Liver (tissue), 9 donors: Measurements from ENCODE around the gene EPX. TPM values are rescaled to one million over a fixed set of nuclear protein-coding genes. Genes with fewer than 3 reads are reported as not detected.

Experiments used
- DNase-seq: peaks from one replicate; pipeline ENCODE4 v3.0.0-alpha.2; 2017; ENCODE audit warnings: low spot score
- H3K27ac ChIP-seq, 2 donors: one replicate each; pipeline ENCODE4 v1.7.0; 2013; ENCODE audit warnings: inconsistent platforms in 2 of 2, low read length in 2 of 2, control low read depth in 1 of 2, low read depth in 1 of 2, mild to moderate bottlenecking in 1 of 2
- H3K27me3 ChIP-seq, 4 donors: one replicate each; pipeline versions ENCODE4 v1.6.1 to v1.7.0; 2013; ENCODE audit warnings: low read length in 3 of 4, inconsistent platforms in 1 of 4, mild to moderate bottlenecking in 1 of 4, moderate library complexity in 1 of 4; ENCODE audit not compliant: control insufficient read depth in 4 of 4, insufficient read depth in 4 of 4
- H3K36me3 ChIP-seq, 4 donors: one replicate each; pipeline versions ENCODE4 v1.6.1 to v1.7.0; 2013; ENCODE audit warnings: low read length in 3 of 4, mild to moderate bottlenecking in 3 of 4, low read depth in 1 of 4, moderate library complexity in 1 of 4; ENCODE audit not compliant: control insufficient read depth in 4 of 4, insufficient read depth in 3 of 4
- H3K4me1 ChIP-seq, 4 donors: one replicate each; pipeline versions ENCODE4 v1.6.1 to v1.7.0; 2013; ENCODE audit warnings: low read length in 3 of 4, mild to moderate bottlenecking in 3 of 4, moderate library complexity in 1 of 4; ENCODE audit not compliant: control insufficient read depth in 4 of 4, insufficient read depth in 4 of 4
- H3K4me3 ChIP-seq, 3 donors: one replicate each; pipeline versions ENCODE4 v1.6.1 to v1.7.0; 2013; ENCODE audit warnings: low read length in 3 of 3, control low read depth in 1 of 3, low read depth in 1 of 3, mild to moderate bottlenecking in 1 of 3
- H3K9ac ChIP-seq, 2 donors: one replicate each; pipeline ENCODE4 v1.7.0; 2013; ENCODE audit warnings: low read length in 2 of 2, mild to moderate bottlenecking in 2 of 2, moderate library complexity in 2 of 2, control low read depth in 1 of 2, low read depth in 1 of 2
- H3K9me3 ChIP-seq, 4 donors: one replicate each; pipeline versions ENCODE4 v1.6.1 to v1.7.0; 2013; ENCODE audit warnings: low read length in 3 of 4; ENCODE audit not compliant: control insufficient read depth in 4 of 4
- ATF3 ChIP-seq: IDR thresholded peaks from 2 replicates; pipeline ENCODE4 v1.6.1; 2016; ENCODE audit warnings: antibody characterized with exemption
- CTCF ChIP-seq: fragments of 150-350 bp; IDR thresholded peaks from 2 replicates; pipeline ENCODE4 v1.5.1; 2017; ENCODE audit warnings: improper control_type of control experiment, low read depth, low read length; ENCODE audit not compliant: missing input control
- EGR1 ChIP-seq, 2 donors: IDR thresholded peaks; 2 replicates each; pipeline ENCODE4 v1.6.1; 2016 to 2018; ENCODE audit warnings: antibody characterized with exemption in 2 of 2, low read depth in 2 of 2
- FOXA1 ChIP-seq: IDR thresholded peaks from 2 replicates; pipeline ENCODE4 v1.6.1; 2016; ENCODE audit warnings: antibody characterized with exemption
- FOXA2 ChIP-seq: IDR thresholded peaks from 2 replicates; pipeline ENCODE4 v1.6.1; 2016; ENCODE audit warnings: antibody characterized with exemption
- GABPA ChIP-seq, 2 donors: IDR thresholded peaks in 1 of 2; conservative IDR thresholded peaks in 1 of 2; 2 replicates each; pipeline ENCODE4 v1.6.1; 2016; ENCODE audit warnings: antibody characterized with exemption in 2 of 2, mild to moderate bottlenecking in 1 of 2, moderate library complexity in 1 of 2
- HNF4A ChIP-seq, 2 donors: conservative IDR thresholded peaks; 2 replicates each; pipeline ENCODE4 v1.6.1; 2016; ENCODE audit warnings: antibody characterized with exemption in 2 of 2, mild to moderate bottlenecking in 2 of 2
- HNF4G ChIP-seq: IDR thresholded peaks from 2 replicates; pipeline ENCODE4 v1.6.1; 2016; ENCODE audit warnings: antibody characterized with exemption
- JUND ChIP-seq, 2 donors: IDR thresholded peaks; 2 replicates each; pipeline ENCODE4 v1.6.1; 2016; ENCODE audit warnings: antibody characterized with exemption in 2 of 2
- MAX ChIP-seq: IDR thresholded peaks from 2 replicates; pipeline ENCODE4 v1.6.1; 2016; ENCODE audit warnings: antibody characterized with exemption
- NR2F2 ChIP-seq: IDR thresholded peaks from 2 replicates; pipeline ENCODE4 v1.6.1; 2016; ENCODE audit warnings: antibody characterized with exemption
- RAD21 ChIP-seq, 2 donors: IDR thresholded peaks; 2 replicates each; pipeline ENCODE4 v1.6.1; 2016; ENCODE audit warnings: antibody characterized with exemption in 2 of 2, mild to moderate bottlenecking in 2 of 2
- REST ChIP-seq: IDR thresholded peaks from 2 replicates; pipeline ENCODE4 v1.6.1; 2016; ENCODE audit warnings: antibody characterized with exemption, mild to moderate bottlenecking
- RXRA ChIP-seq, 2 donors: IDR thresholded peaks; 2 replicates each; pipeline ENCODE4 v1.6.1; 2017 to 2018; ENCODE audit warnings: antibody characterized with exemption in 2 of 2, mild to moderate bottlenecking in 1 of 2
- SP1 ChIP-seq: IDR thresholded peaks from 2 replicates; pipeline ENCODE4 v1.6.1; 2018; ENCODE audit warnings: antibody characterized with exemption, mild to moderate bottlenecking
- TAF1 ChIP-seq: conservative IDR thresholded peaks from 2 replicates; pipeline ENCODE4 v1.6.1; 2016; ENCODE audit warnings: antibody characterized with exemption, mild to moderate bottlenecking
- YY1 ChIP-seq: IDR thresholded peaks from 2 replicates; pipeline ENCODE4 v1.6.1; 2016; ENCODE audit warnings: antibody characterized with exemption, mild to moderate bottlenecking
- ZBTB33 ChIP-seq: IDR thresholded peaks from 2 replicates; pipeline ENCODE4 v1.6.1; 2016; ENCODE audit warnings: antibody characterized with exemption
- WGBS: extraction: QIAGEN DNeasy Blood & Tissue Kit; methylation state at CpG from one replicate; pipeline ENCODE4 v1.1.7; 2013; 5-methylcytosine and 5-hydroxymethylcytosine counted together
- polyA plus RNA-seq, 2 donors: library from polyadenylated mRNA; stranded (reverse) in 1 of 2; unstranded in 1 of 2; fragments of 200-250 nt in 1 of 2; fragments of >200 nt in 1 of 2; fragmentation: Nextera tagmentation in 1 of 2; extraction: Ambion mirVana in 1 of 2; gene quantifications; one replicate each; pipeline versions ENCODE4 v1.2.1 to v1.2.3, GENCODE V29; 2013 to 2015
- total RNA-seq, 2 donors: library from RNA; depleted of rRNA; stranded (reverse); fragments of >200 nt; gene quantifications; one replicate each; pipeline ENCODE4 v1.2.3, GENCODE V29; 2014
- donor health status: healthy.
- donor health status: healthy.
- donor health status: healthy.
- donor health status: healthy.
- donor health status: healthy.

The EPX gene
- total and polyA plus RNA-seq, 4 donors, result 0.09 to 10.0 TPM; not detected in 2

- TF ChIP-seq MAX, result no peak
- TF ChIP-seq CTCF, result no peak
- no peak for TF ChIP-seq TAF1
- no peak for TF ChIP-seq HNF4G
- TF ChIP-seq JUND (IDR thresholded peaks at IDR 0.05), result no peak
- no peak for TF ChIP-seq GABPA (IDR thresholded peaks at IDR 0.05 in 1 of 2, conservative IDR thresholded peaks at IDR 0.05 in 1 of 2)
- TF ChIP-seq RXRA (IDR thresholded peaks at IDR 0.05), result no peak
- TF ChIP-seq REST, result no peak
- TF ChIP-seq SP1, result no peak
- TF ChIP-seq YY1, result no peak
- TF ChIP-seq FOXA1, result no peak
- no peak for TF ChIP-seq HNF4A (conservative IDR thresholded peaks at IDR 0.05)
- TF ChIP-seq FOXA2, result no peak
- TF ChIP-seq NR2F2, result no peak
- TF ChIP-seq ATF3, result no peak
- TF ChIP-seq EGR1 (IDR thresholded peaks at IDR 0.05; ENCODE audit: low read depth in 2 of 2), result no peak
- TF ChIP-seq RAD21 (IDR thresholded peaks at IDR 0.05), result no peak
- Histone ChIP-seq H3K4me1 (peaks cover 0 to 13% (median 2%) of the 10 kb centered on the region in 4 donors), H3K9me3 (no peaks in the 10 kb centered on the region), H3K27ac (no peak overlapping the region), H3K4me3 (peak overlapping the region in 2 of 3 donors; percentile 86 to 100), H3K36me3 (peaks cover 0 to 8% (median 2%) of the 10 kb centered on the region in 4 donors), H3K27me3 (no peaks in the 10 kb centered on the region), H3K9ac (no peak overlapping the region)
- 57% methylated on average over 7 of the region's 7 CpGs for WGBS
- DNase-seq, result no peak
These were observed 27.3 kb downstream of the EPX start for GRCh38 chr17:58219789-58220183.

GRCh38 chr17:58224315-58224714 lies 31.8 kb downstream of the EPX start:
- Histone ChIP-seq H3K27ac (no peak overlapping the region), H3K27me3 (no peaks in the 10 kb centered on the region), H3K4me1 (peaks cover 0 to 6% (median 0%) of the 10 kb centered on the region in 4 donors), H3K36me3 (no peaks in the 10 kb centered on the region), H3K9ac (no peak overlapping the region), H3K4me3 (no peak overlapping the region), H3K9me3 (no peaks in the 10 kb centered on the region)
- 46% methylated on average over 1 of the region's 1 CpG for WGBS
- no peak for DNase-seq
- TF ChIP-seq NR2F2 (no peak), FOXA2 (no peak), HNF4A (conservative IDR thresholded peaks at IDR 0.05) (no peak), ZBTB33 (no peak), HNF4G (no peak), RAD21 (IDR thresholded peaks at IDR 0.05) (no peak), FOXA1 (no peak), CTCF (no peak), JUND (IDR thresholded peaks at IDR 0.05) (no peak), SP1 (no peak), EGR1 (IDR thresholded peaks at IDR 0.05; ENCODE audit: low read depth in 2 of 2) (no peak), TAF1 (no peak), REST (no peak)
